ENCODE results near the gene MLLT6. TPM values are rescaled to one million over a fixed set of nuclear protein-coding genes. Genes with fewer than 3 reads are reported as not detected.

MLLT6 gene
- total RNA-seq, 1 experiment from 2014 or later: 48.0 TPM

DNA sequence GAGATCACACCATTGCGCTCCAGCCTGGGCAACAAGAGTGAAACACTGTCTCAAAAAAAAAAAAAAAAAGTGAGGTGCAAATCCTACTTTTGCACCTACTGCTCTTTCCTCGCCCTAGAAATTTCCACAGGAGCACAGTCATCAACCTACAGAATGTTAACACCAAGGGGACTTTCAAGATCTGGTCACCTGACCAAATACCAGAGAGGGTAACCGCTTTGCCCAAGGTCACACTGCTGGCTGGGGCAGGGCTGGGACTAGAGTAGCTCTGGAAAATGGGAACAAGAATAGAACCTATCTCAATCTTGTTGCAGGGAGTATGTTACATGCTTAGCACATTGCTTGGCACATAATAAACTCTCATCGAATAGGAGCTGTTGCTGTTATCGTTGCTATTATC lies 6.3 kb upstream of the MLLT6 start:
- TF ChIP-seq, protein P1, sequence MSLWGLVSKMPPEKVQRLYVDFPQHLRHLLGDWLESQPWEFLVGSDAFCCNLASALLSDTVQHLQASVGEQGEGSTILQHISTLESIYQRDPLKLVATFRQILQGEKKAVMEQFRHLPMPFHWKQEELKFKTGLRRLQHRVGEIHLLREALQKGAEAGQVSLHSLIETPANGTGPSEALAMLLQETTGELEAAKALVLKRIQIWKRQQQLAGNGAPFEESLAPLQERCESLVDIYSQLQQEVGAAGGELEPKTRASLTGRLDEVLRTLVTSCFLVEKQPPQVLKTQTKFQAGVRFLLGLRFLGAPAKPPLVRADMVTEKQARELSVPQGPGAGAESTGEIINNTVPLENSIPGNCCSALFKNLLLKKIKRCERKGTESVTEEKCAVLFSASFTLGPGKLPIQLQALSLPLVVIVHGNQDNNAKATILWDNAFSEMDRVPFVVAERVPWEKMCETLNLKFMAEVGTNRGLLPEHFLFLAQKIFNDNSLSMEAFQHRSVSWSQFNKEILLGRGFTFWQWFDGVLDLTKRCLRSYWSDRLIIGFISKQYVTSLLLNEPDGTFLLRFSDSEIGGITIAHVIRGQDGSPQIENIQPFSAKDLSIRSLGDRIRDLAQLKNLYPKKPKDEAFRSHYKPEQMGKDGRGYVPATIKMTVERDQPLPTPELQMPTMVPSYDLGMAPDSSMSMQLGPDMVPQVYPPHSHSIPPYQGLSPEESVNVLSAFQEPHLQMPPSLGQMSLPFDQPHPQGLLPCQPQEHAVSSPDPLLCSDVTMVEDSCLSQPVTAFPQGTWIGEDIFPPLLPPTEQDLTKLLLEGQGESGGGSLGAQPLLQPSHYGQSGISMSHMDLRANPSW (CRISPR knock-in tag; conservative IDR thresholded peaks at IDR 0.05; ENCODE audit: low read depth): no peak
- TF ChIP-seq ZNF121 (CRISPR knock-in tag; IDR thresholded peaks at IDR 0.05) (no peak), SP1 (CRISPR knock-in tag; conservative IDR thresholded peaks at IDR 0.05) (no peak), GABPB1 (CRISPR knock-in tag; IDR thresholded peaks at IDR 0.05) (no peak), NFYB (CRISPR knock-in tag; conservative IDR thresholded peaks at IDR 0.05; ENCODE audit: low read depth) (no peak), ELF4 (CRISPR knock-in tag; IDR thresholded peaks at IDR 0.05; ENCODE audit: low read depth) (no peak), CDX4 (CRISPR knock-in tag; IDR thresholded peaks at IDR 0.05; ENCODE audit: borderline replicate concordance) (no peak), MXD4 (CRISPR knock-in tag; IDR thresholded peaks at IDR 0.05; ENCODE audit: borderline replicate concordance) (no peak), ZNF219 (CRISPR knock-in tag; IDR thresholded peaks at IDR 0.05; ENCODE audit: borderline replicate concordance) (no peak), PRRX2 (CRISPR knock-in tag; IDR thresholded peaks at IDR 0.05) (no peak), ATF6 (CRISPR knock-in tag; IDR thresholded peaks at IDR 0.05) (no peak)
- TF ChIP-seq, protein P2, sequence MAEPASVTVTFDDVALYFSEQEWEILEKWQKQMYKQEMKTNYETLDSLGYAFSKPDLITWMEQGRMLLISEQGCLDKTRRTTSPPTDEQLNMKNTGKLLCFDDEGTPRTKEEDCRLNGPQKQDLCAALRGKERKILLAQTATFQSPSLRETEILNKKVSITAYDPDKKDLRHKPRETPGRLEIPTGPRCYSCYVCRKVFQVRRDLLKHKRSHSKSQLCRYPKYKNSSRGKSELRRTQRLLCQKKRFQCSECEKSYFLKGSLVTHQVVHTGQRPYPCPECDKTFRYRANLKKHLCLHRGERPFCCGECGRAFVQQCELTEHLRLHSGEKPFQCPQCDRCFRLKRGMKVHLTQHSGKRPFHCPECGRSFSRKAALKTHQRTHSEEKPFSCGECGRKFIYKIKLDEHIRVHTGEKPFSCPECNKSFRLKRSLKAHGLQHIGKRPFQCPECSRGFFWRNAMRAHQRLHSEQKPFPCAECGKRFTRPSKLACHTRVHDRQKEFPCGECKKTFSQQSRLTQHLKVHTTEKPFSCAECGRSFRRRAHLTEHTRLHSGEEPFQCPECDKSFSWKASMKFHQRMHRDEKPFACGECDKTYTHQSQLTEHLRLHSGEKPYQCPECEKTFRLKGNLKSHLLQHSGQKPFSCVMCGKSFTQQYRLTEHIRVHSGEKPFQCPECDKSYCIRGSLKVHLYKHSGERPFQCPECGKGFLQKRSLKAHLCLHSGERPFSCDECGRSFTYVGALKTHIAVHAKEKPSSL (CRISPR knock-in tag; conservative IDR thresholded peaks at IDR 0.05): no peak
- TF ChIP-seq, protein P3, sequence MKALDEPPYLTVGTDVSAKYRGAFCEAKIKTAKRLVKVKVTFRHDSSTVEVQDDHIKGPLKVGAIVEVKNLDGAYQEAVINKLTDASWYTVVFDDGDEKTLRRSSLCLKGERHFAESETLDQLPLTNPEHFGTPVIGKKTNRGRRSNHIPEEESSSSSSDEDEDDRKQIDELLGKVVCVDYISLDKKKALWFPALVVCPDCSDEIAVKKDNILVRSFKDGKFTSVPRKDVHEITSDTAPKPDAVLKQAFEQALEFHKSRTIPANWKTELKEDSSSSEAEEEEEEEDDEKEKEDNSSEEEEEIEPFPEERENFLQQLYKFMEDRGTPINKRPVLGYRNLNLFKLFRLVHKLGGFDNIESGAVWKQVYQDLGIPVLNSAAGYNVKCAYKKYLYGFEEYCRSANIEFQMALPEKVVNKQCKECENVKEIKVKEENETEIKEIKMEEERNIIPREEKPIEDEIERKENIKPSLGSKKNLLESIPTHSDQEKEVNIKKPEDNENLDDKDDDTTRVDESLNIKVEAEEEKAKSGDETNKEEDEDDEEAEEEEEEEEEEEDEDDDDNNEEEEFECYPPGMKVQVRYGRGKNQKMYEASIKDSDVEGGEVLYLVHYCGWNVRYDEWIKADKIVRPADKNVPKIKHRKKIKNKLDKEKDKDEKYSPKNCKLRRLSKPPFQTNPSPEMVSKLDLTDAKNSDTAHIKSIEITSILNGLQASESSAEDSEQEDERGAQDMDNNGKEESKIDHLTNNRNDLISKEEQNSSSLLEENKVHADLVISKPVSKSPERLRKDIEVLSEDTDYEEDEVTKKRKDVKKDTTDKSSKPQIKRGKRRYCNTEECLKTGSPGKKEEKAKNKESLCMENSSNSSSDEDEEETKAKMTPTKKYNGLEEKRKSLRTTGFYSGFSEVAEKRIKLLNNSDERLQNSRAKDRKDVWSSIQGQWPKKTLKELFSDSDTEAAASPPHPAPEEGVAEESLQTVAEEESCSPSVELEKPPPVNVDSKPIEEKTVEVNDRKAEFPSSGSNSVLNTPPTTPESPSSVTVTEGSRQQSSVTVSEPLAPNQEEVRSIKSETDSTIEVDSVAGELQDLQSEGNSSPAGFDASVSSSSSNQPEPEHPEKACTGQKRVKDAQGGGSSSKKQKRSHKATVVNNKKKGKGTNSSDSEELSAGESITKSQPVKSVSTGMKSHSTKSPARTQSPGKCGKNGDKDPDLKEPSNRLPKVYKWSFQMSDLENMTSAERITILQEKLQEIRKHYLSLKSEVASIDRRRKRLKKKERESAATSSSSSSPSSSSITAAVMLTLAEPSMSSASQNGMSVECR (CRISPR knock-in tag; IDR thresholded peaks at IDR 0.05; ENCODE audit: borderline replicate concordance): no peak
- TF ChIP-seq, protein P4, sequence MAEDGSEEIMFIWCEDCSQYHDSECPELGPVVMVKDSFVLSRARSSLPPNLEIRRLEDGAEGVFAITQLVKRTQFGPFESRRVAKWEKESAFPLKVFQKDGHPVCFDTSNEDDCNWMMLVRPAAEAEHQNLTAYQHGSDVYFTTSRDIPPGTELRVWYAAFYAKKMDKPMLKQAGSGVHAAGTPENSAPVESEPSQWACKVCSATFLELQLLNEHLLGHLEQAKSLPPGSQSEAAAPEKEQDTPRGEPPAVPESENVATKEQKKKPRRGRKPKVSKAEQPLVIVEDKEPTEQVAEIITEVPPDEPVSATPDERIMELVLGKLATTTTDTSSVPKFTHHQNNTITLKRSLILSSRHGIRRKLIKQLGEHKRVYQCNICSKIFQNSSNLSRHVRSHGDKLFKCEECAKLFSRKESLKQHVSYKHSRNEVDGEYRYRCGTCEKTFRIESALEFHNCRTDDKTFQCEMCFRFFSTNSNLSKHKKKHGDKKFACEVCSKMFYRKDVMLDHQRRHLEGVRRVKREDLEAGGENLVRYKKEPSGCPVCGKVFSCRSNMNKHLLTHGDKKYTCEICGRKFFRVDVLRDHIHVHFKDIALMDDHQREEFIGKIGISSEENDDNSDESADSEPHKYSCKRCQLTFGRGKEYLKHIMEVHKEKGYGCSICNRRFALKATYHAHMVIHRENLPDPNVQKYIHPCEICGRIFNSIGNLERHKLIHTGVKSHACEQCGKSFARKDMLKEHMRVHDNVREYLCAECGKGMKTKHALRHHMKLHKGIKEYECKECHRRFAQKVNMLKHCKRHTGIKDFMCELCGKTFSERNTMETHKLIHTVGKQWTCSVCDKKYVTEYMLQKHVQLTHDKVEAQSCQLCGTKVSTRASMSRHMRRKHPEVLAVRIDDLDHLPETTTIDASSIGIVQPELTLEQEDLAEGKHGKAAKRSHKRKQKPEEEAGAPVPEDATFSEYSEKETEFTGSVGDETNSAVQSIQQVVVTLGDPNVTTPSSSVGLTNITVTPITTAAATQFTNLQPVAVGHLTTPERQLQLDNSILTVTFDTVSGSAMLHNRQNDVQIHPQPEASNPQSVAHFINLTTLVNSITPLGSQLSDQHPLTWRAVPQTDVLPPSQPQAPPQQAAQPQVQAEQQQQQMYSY (CRISPR knock-in tag; IDR thresholded peaks at IDR 0.05): no peak
- H3K9me3 Mint-ChIP-seq: no peaks in the 10 kb centered on the region
- ChIA-PET CTCF (interaction anchor here (1.0 kb wide), 1 partner anchor 37 kb away, joined by 3 read pairs; no protein-coding TSS in a partner anchor), POLR2A (no interaction called here)
- no peaks in the 10 kb centered on the region for H3K36me3 Mint-ChIP-seq
- H3K27ac Mint-ChIP-seq: no peak overlapping the region
- H3K4me1 Mint-ChIP-seq: peaks cover 30% of the 10 kb centered on the region
- no peak overlapping the region for H3K4me3 Mint-ChIP-seq
- peaks cover 77% of the 10 kb centered on the region for H3K27me3 Mint-ChIP-seq (ENCODE audit: low read depth)
- ATAC-seq: no peak
- no peak for DNase-seq (ENCODE audit: low spot score)
